ENCODE data around the gene PCDHGB6.
"Not testable (repeated sequence)": the region's sequence is repeated elsewhere in the genome, so short reads cannot be mapped to it uniquely, and the experiment has no call there.

PCDHGB6 gene

DNA sequence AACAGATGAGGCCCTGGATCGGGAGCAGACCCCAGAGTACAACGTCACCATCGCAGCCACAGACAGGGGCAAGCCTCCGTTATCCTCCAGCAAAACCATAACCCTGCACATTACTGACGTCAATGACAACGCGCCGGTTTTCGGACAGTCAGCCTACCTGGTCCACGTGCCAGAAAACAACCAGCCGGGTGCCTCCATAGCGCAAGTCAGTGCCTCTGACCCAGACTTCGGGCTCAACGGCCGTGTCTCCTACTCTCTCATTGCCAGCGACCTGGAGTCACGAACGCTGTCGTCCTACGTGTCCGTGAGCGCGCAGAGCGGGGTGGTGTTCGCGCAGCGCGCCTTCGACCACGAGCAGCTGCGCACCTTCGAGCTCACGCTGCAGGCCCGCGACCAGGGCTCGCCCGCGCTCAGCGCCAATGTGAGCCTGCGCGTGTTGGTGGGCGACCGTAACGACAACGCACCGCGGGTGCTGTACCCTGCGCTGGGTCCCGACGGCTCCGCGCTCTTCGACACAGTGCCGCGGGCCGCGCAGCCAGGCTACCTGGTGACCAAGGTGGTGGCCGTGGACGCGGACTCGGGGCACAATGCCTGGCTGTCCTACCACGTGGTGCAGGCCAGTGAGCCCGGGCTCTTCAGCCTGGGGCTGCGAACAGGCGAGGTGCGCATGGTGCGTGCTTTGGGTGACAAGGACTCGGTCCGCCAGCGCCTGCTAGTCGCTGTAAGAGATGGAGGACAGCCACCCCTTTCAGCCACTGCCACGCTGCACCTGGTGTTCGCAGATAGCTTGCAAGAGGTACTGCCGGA, 11.5 kb downstream of the PCDHGB6 start:
- DNase-seq: no peak

DNA sequence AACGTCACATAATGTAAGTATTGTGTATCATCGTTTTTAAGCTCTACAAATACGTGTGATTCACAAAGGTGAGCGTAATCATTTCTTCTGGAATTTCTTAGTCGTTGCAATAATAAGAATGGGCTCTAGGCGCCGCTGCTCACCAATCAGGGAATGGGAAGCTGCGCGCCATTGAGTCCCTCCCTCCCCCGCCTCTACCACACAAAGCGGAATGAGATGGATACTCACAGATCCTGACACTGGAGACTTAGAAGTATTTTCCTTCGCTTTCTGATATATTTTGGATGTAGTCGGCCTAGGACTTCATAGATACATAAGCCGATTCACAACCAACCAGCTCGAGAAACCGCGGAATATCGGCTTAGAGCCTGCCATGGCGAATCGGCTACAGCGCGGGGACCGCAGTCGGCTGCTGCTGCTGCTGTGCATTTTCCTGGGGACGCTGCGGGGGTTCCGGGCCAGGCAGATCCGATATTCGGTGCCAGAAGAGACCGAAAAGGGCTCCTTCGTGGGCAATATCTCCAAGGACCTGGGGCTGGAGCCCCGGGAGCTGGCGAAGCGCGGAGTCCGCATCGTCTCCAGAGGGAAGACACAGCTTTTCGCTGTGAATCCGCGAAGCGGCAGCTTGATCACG, 13.2 kb downstream of the PCDHGB6 start, which contains the start of gene PCDHGA11:
PCDHGA11 (plus strand) TSS at position 197 of the 634 bp plus-strand sequence; CDS start at position 374, 177 bp downstream.
- DNase-seq: no peak

DNA sequence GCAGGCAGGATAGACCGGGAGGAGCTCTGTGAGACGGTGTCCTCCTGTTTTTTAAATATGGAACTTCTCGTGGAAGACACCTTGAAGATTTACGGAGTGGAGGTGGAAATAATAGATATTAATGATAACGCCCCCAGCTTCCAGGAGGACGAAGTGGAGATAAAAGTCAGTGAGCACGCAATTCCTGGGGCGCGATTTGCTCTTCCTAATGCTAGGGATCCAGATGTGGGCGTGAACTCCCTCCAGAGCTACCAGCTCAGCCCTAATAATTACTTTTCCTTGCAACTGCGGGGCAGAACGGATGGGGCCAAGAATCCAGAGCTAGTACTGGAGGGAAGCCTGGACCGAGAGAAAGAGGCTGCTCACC, 13.7 kb downstream of the PCDHGB6 start:
- no peak for DNase-seq

- DNase-seq: no peak
These were observed 15.0 kb downstream of the PCDHGB6 start for GRCh38 chr5:141422742-141423291.

GRCh38 chr5:141427783-141428426, 20.1 kb downstream of the PCDHGB6 start:
- DNase-seq: no peak

DNA sequence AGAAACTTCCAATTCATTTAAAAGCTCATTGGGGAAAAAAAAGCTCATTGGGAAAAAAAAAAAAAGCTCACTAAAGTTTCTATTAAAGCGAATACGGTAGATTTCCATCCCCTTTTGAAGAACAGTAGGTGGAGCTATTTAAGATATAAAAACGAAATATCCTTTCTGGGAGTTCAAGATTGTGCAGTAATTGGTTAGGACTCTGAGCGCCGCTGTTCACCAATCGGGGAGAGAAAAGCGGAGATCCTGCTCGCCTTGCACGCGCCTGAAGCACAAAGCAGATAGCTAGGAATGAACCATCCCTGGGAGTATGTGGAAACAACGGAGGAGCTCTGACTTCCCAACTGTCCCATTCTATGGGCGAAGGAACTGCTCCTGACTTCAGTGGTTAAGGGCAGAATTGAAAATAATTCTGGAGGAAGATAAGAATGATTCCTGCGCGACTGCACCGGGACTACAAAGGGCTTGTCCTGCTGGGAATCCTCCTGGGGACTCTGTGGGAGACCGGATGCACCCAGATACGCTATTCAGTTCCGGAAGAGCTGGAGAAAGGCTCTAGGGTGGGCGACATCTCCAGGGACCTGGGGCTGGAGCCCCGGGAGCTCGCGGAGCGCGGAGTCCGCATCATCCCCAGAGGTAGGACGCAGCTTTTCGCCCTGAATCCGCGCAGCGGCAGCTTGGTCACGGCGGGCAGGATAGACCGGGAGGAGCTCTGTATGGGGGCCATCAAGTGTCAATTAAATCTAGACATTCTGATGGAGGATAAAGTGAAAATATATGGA, 22.7 kb downstream of the PCDHGB6 start, which contains the start of gene PCDHGA12:
PCDHGA12 (plus strand) TSS at position 176 of the 782 bp plus-strand sequence; CDS start at position 429, 253 bp downstream.
- DNase-seq: no peak

DNA sequence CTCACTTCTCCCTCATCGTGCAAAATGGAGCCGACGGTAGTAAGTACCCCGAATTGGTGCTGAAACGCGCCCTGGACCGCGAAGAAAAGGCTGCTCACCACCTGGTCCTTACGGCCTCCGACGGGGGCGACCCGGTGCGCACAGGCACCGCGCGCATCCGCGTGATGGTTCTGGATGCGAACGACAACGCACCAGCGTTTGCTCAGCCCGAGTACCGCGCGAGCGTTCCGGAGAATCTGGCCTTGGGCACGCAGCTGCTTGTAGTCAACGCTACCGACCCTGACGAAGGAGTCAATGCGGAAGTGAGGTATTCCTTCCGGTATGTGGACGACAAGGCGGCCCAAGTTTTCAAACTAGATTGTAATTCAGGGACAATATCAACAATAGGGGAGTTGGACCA, 23.5 kb downstream of the PCDHGB6 start:
- DNase-seq: no peak

DNA sequence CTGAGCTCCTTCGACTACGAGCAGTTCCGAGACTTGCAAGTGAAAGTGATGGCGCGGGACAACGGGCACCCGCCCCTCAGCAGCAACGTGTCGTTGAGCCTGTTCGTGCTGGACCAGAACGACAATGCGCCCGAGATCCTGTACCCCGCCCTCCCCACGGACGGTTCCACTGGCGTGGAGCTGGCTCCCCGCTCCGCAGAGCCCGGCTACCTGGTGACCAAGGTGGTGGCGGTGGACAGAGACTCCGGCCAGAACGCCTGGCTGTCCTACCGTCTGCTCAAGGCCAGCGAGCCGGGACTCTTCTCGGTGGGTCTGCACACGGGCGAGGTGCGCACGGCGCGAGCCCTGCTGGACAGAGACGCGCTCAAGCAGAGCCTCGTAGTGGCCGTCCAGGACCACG, 24.5 kb downstream of the PCDHGB6 start:
- DNase-seq: not testable (repeated sequence)

DNA sequence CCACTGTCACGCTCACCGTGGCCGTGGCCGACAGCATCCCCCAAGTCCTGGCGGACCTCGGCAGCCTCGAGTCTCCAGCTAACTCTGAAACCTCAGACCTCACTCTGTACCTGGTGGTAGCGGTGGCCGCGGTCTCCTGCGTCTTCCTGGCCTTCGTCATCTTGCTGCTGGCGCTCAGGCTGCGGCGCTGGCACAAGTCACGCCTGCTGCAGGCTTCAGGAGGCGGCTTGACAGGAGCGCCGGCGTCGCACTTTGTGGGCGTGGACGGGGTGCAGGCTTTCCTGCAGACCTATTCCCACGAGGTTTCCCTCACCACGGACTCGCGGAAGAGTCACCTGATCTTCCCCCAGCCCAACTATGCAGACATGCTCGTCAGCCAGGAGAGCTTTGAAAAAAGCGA, 24.9 kb downstream of the PCDHGB6 start:
- not testable (repeated sequence) for DNase-seq

- DNase-seq: no peak
These were observed 26.2 kb downstream of the PCDHGB6 start for GRCh38 chr5:141434006-141434405.

- no peak for DNase-seq
These were observed 29.4 kb downstream of the PCDHGB6 start for GRCh38 chr5:141437221-141437620.

DNA sequence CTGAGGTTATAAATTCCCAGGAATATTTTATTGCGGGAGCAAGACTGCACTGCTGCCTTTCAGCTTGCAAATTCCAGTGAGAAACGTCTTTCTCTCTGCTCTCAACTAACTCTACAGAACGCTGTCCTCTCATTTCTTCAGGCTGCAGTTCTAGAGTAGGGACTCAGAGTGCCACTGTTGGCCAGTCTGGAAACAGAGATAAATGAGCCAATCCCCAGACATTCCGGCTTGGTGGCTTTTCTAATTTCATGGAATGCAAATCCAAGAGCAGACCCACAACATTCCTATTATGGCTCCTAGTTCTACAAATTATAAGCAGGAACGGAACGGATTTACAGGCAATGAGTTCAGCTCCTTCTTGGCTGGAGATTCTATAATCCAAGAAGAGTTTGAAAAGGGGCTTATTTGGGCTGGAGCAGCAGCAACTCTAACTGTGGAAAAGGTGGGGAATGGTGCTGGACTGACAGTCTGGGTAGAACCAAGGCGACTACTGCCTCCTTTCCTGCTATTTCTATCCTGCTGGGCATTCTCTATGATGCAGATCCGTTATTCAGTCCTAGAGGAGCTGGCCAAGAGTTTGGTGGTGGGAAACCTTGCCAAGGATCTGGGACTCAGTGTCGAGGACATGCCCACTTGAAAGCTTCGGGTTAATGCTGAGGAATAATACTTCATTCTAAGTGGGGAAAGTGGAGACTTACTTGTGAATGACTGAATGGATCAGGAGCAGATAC, 31.8 kb downstream of the PCDHGB6 start:
- no peak for DNase-seq

GRCh38 chr5:141440341-141440740, 32.5 kb downstream of the PCDHGB6 start:
- no peak for DNase-seq

GRCh38 chr5:141441571-141442170, 33.9 kb downstream of the PCDHGB6 start:
- DNase-seq: no peak
